Measurements from ENCODE around the gene TARM1. TPM values are rescaled to one million over a fixed set of nuclear protein-coding genes. Genes with fewer than 3 reads are reported as not detected.

Gene TARM1
- total and polyA plus RNA-seq, 2 of the 8 experiments (the other 6 are each of a cell fraction or from before 2014, with no cell fraction given) = not detected

DNA sequence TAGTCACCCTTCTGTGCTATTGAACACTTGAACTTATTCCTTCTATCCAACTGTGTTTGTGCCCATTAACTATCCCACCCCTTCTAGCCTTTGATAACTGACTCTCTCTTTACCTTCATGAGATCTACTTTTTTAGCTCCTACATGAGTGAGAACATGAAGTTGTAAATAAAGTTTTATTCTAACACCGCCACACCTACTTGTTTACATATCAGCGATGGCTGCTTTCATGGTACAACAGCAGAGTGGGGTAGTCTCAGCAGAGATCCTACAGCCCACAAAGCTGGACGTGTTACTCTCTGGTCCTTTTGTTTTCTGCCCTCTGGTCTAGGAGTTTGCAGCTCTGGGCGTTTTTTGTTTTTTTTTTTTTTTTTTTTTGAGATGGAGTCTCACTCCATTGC is 41.2 kb downstream of the TARM1 start (continued):
- TF ChIP-seq NANOG (IDR thresholded peaks at IDR 0.05; ENCODE audit: insufficient read depth, low read depth, low read length, poor library complexity, severe bottlenecking) = no peak
- no peak for TF ChIP-seq FOSL1 (IDR thresholded peaks at IDR 0.05; ENCODE audit: insufficient read depth, low read depth, low read length)
- no peak for TF ChIP-seq TEAD4 (IDR thresholded peaks at IDR 0.05; ENCODE audit: low read depth, low read length)
- no peak for TF ChIP-seq RAD21 (IDR thresholded peaks at IDR 0.05 in 1 of 2, conservative IDR thresholded peaks at IDR 0.05 in 1 of 2; ENCODE audit: low read depth in 2 of 2, low read length in 2 of 2)
- no peak for TF ChIP-seq ZNF274 (IDR thresholded peaks at IDR 0.05; ENCODE audit: borderline replicate concordance, extremely low read depth, low read length)
